ENCODE data around the gene TMEM117. TPM values are rescaled to one million over a fixed set of nuclear protein-coding genes. Genes with fewer than 3 reads are reported as not detected.

The TMEM117 gene
- total and polyA plus RNA-seq, 7 donors, result 2.3 to 21.4 (median 17.5) TPM

GRCh38 chr12:44294649-44295048 lies 458.8 kb downstream of the TMEM117 start:
- DNase-seq, result no peak
- no peak overlapping the region for H3K4me3 ChIP-seq
- H3K27me3 ChIP-seq, result no peaks in the 10 kb centered on the region
- peaks cover 0 to 12% (median 0%) of the 10 kb centered on the region in 4 donors for H3K9me3 ChIP-seq
- H3K4me1 ChIP-seq, result peaks cover 0 to 5% (median 0%) of the 10 kb centered on the region in 4 donors
- intact Hi-C loops (cut with DNase I), result no loop called here
- no peak for TF ChIP-seq POLR2A (IDR thresholded peaks at IDR 0.05)
- no peak for TF ChIP-seq EP300 (IDR thresholded peaks at IDR 0.05)
- TF ChIP-seq, protein P1, sequence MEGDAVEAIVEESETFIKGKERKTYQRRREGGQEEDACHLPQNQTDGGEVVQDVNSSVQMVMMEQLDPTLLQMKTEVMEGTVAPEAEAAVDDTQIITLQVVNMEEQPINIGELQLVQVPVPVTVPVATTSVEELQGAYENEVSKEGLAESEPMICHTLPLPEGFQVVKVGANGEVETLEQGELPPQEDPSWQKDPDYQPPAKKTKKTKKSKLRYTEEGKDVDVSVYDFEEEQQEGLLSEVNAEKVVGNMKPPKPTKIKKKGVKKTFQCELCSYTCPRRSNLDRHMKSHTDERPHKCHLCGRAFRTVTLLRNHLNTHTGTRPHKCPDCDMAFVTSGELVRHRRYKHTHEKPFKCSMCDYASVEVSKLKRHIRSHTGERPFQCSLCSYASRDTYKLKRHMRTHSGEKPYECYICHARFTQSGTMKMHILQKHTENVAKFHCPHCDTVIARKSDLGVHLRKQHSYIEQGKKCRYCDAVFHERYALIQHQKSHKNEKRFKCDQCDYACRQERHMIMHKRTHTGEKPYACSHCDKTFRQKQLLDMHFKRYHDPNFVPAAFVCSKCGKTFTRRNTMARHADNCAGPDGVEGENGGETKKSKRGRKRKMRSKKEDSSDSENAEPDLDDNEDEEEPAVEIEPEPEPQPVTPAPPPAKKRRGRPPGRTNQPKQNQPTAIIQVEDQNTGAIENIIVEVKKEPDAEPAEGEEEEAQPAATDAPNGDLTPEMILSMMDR (IDR thresholded peaks at IDR 0.05), result no peak
- no peak for TF ChIP-seq POLR2AphosphoS5 (IDR thresholded peaks at IDR 0.05)
- H3K36me3 ChIP-seq, result no peaks in the 10 kb centered on the region
- WGBS, 2 donors, result 64 to 95% methylated on average over 1 of the region's 1 CpG
- no peak overlapping the region for H3K27ac ChIP-seq

- no peak for TF ChIP-seq POLR2AphosphoS5 (IDR thresholded peaks at IDR 0.05)
- TF ChIP-seq EP300 (IDR thresholded peaks at IDR 0.05), result no peak
- TF ChIP-seq POLR2A (IDR thresholded peaks at IDR 0.05), result no peak
- TF ChIP-seq, protein P1 (IDR thresholded peaks at IDR 0.05), result no peak
- Histone ChIP-seq H3K4me3 (no peak overlapping the region), H3K4me1 (peaks cover 0 to 5% (median 0%) of the 10 kb centered on the region in 4 donors), H3K27ac (no peak overlapping the region), H3K27me3 (no peaks in the 10 kb centered on the region), H3K36me3 (no peaks in the 10 kb centered on the region), H3K9me3 (peaks cover 0 to 12% (median 0%) of the 10 kb centered on the region in 4 donors)
- 93 to 95% methylated on average over 4 of the region's 4 CpGs for WGBS, 2 donors
- intact Hi-C loops (cut with DNase I), result no loop called here
- no peak for DNase-seq
Measured at GRCh38 chr12:44295958-44296623, 460.2 kb downstream of the TMEM117 start.

- no peaks in the 10 kb centered on the region for H3K36me3 ChIP-seq
- intact Hi-C loops (cut with DNase I), result no loop called here
- TF ChIP-seq EP300 (IDR thresholded peaks at IDR 0.05), result no peak
- TF ChIP-seq POLR2AphosphoS5 (IDR thresholded peaks at IDR 0.05), result no peak
- TF ChIP-seq, protein P1 (IDR thresholded peaks at IDR 0.05), result no peak
- TF ChIP-seq POLR2A (IDR thresholded peaks at IDR 0.05), result no peak
- H3K4me3 ChIP-seq, result no peak overlapping the region
- peaks cover 0 to 12% (median 0%) of the 10 kb centered on the region in 4 donors for H3K9me3 ChIP-seq
- 54 to 77% methylated on average over 4 of the region's 4 CpGs for WGBS, 2 donors
- H3K27ac ChIP-seq, result no peak overlapping the region
- DNase-seq, result no peak
- peaks cover 0 to 5% (median 0%) of the 10 kb centered on the region in 4 donors for H3K4me1 ChIP-seq
- no peaks in the 10 kb centered on the region for H3K27me3 ChIP-seq
Measured at GRCh38 chr12:44296624-44297197, 460.8 kb downstream of the TMEM117 start.

GRCh38 chr12:44299524-44299923 lies 463.6 kb downstream of the TMEM117 start:
- DNase-seq, result no peak
- intact Hi-C loops (cut with DNase I), result no loop called here
- 73 to 87% methylated on average over 3 of the region's 3 CpGs for WGBS, 2 donors
- Histone ChIP-seq H3K4me1 (peaks cover 0 to 5% (median 0%) of the 10 kb centered on the region in 4 donors), H3K9me3 (peaks cover 0 to 12% (median under 1%) of the 10 kb centered on the region in 4 donors), H3K4me3 (no peak overlapping the region), H3K36me3 (no peaks in the 10 kb centered on the region), H3K27ac (no peak overlapping the region), H3K27me3 (no peaks in the 10 kb centered on the region)
- TF ChIP-seq, protein P1 (IDR thresholded peaks at IDR 0.05), result no peak
- TF ChIP-seq POLR2A (IDR thresholded peaks at IDR 0.05) (no peak), EP300 (IDR thresholded peaks at IDR 0.05) (no peak), POLR2AphosphoS5 (IDR thresholded peaks at IDR 0.05) (no peak)

Data from sigmoid colon (tissue), 7 donors.